SU-DHL-6 (cell line): Measurements from ENCODE around the gene RHOH.

ENCODE experiments used
- CTCF ChIP-seq: fragments of 200-600 bp; sonication (generic); IDR thresholded peaks from one replicate; pipeline ENCODE4 v1.5.1; 2017; ENCODE audit warnings: antibody characterized with exemption, mild to moderate bottlenecking, low read length, moderate library complexity; ENCODE audit not compliant: insufficient read depth, poor library complexity, severe bottlenecking
- EZH2phosphoT487 ChIP-seq: fragments of 200-600 bp; sonication (generic), shearing (Covaris generic); conservative IDR thresholded peaks from 2 replicates; pipeline ENCODE4 v1.6.1; 2018; ENCODE audit warnings: mild to moderate bottlenecking, antibody characterized with exemption, low read length, moderate library complexity, mixed read lengths

- TF ChIP-seq CTCF (no peak), EZH2phosphoT487 (no peak)
Measured at GRCh38 chr4:40165916-40166315, 30.9 kb upstream of the RHOH start.
